K562 (cell line): ENCODE data around the gene ATP8B2. TPM values are rescaled to one million over a fixed set of nuclear protein-coding genes. Genes with fewer than 3 reads are reported as not detected.

Source experiments
- DEAF1 ChIP-seq: fragments of 450-650 bp; formaldehyde crosslinking; IDR thresholded peaks from 2 replicates; pipeline ENCODE4 v1.4.0; 2020; ENCODE audit warnings: mild to moderate bottlenecking, moderate library complexity
- EGR1 ChIP-seq: fragments of 450-650 bp; conservative IDR thresholded peaks from 2 replicates; pipeline ENCODE4 v1.6.1; 2017; ENCODE audit warnings: mild to moderate bottlenecking
- MAFK ChIP-seq: IDR thresholded peaks from 2 replicates; pipeline ENCODE4 v1.6.1; 2011; ENCODE audit warnings: low read length, improper control_type of control experiment
- MYNN ChIP-seq, 2 experiments: sonication (generic); formaldehyde crosslinking in 1 of 2; IDR thresholded peaks; 2 replicates each; pipeline versions ENCODE4 v1.5.0 to v1.6.1; 2016 to 2020; ENCODE audit warnings: antibody characterized with exemption in 1 of 2, missing genetic modification reagents in 1 of 2
- RAD21 ChIP-seq, 2 experiments: fragments of 250-450 bp in 1 of 2; fragments of 450-650 bp in 1 of 2; sonication (Bioruptor Pico) in 1 of 2; formaldehyde crosslinking in 1 of 2; IDR thresholded peaks in 1 of 2; conservative IDR thresholded peaks in 1 of 2; 2 replicates each; pipeline versions ENCODE4 v1.4.0 to v1.8.0; 2020 to 2022; ENCODE audit warnings: mild to moderate bottlenecking in 2 of 2, moderate library complexity in 1 of 2
- RFX7 ChIP-seq: fragments of 250-450 bp; sonication (Bioruptor Pico); IDR thresholded peaks from 2 replicates; pipeline ENCODE4 v1.5.1; 2021; ENCODE audit warnings: mild to moderate bottlenecking
- SMC3 ChIP-seq: conservative IDR thresholded peaks from 2 replicates; pipeline ENCODE4 v1.6.1; 2011; ENCODE audit warnings: low read depth, low read length, improper control_type of control experiment; ENCODE audit not compliant: insufficient read depth
- ZBTB7A ChIP-seq: IDR thresholded peaks from 2 replicates; pipeline ENCODE4 v1.6.1; 2011; ENCODE audit warnings: low read depth, mild to moderate bottlenecking, low read length, moderate library complexity, borderline replicate concordance; ENCODE audit not compliant: control insufficient read depth
- ZSCAN32 ChIP-seq: fragments of 450-650 bp; formaldehyde crosslinking; IDR thresholded peaks from 2 replicates; pipeline ENCODE4 v1.4.0; 2020; ENCODE audit warnings: mild to moderate bottlenecking, moderate library complexity
- polyA plus RNA-seq, 8 experiments: library from polyadenylated mRNA; depleted of rRNA in 4 of 8; stranded (reverse) in 5 of 8; unstranded in 3 of 8; fragments of >200 nt; fragmentation: Nextera tagmentation in 2 of 8; fragmentation: Illumina TruSeq in 1 of 8; extraction: Ambion mirVana in 2 of 8; extraction: Trizol in 1 of 8; gene quantifications; 2 replicates each; pipeline versions ENCODE4 v1.2.1 to v1.2.3, GENCODE V29; 2011 to 2014; ENCODE audit warnings: inconsistent platforms in 1 of 8, missing spikeins in 1 of 8
- total RNA-seq, 7 experiments: library from RNA; depleted of rRNA in 6 of 7; stranded (reverse); fragments of >200 nt in 6 of 7; fragmentation: Illumina TruSeq in 2 of 7; extraction: Trizol in 2 of 7; gene quantifications; 2 replicates each; pipeline versions ENCODE4 v1.2.1 to v1.2.3, GENCODE V29; 2011 to 2021; ENCODE audit warnings: low replicate concordance in 1 of 7
- TF ChIP-seq, protein P1 (sequence below), 3 experiments: IDR thresholded peaks in 2 of 3; conservative IDR thresholded peaks in 1 of 3; 2 replicates each; pipeline ENCODE4 v1.5.1; 2011 to 2012; ENCODE audit warnings: low read length in 3 of 3, mild to moderate bottlenecking in 3 of 3, control low read depth in 2 of 3, improper control_type of control experiment in 1 of 3, inconsistent platforms in 1 of 3, low read depth in 1 of 3, mixed read lengths in 1 of 3, moderate library complexity in 1 of 3; ENCODE audit not compliant: insufficient read depth in 2 of 3
- TF ChIP-seq, protein P2 (sequence below): fragments of 250-450 bp; sonication (Bioruptor Pico); IDR thresholded peaks from 2 replicates; pipeline ENCODE4 v1.5.0; 2020; ENCODE audit warnings: mild to moderate bottlenecking, borderline replicate concordance

The ATP8B2 gene
- total and polyA plus RNA-seq, 9 of the 15 experiments (the other 6 are each of a cell fraction or from before 2014, with no cell fraction given): 0.27 to 33.2 (median 18.4) TPM

- TF ChIP-seq, protein P1, sequence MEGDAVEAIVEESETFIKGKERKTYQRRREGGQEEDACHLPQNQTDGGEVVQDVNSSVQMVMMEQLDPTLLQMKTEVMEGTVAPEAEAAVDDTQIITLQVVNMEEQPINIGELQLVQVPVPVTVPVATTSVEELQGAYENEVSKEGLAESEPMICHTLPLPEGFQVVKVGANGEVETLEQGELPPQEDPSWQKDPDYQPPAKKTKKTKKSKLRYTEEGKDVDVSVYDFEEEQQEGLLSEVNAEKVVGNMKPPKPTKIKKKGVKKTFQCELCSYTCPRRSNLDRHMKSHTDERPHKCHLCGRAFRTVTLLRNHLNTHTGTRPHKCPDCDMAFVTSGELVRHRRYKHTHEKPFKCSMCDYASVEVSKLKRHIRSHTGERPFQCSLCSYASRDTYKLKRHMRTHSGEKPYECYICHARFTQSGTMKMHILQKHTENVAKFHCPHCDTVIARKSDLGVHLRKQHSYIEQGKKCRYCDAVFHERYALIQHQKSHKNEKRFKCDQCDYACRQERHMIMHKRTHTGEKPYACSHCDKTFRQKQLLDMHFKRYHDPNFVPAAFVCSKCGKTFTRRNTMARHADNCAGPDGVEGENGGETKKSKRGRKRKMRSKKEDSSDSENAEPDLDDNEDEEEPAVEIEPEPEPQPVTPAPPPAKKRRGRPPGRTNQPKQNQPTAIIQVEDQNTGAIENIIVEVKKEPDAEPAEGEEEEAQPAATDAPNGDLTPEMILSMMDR (IDR thresholded peaks at IDR 0.05 in 2 of 3, conservative IDR thresholded peaks at IDR 0.05 in 1 of 3; ENCODE audit: insufficient read depth in 2 of 3, low read depth in 1 of 3, low read length in 3 of 3): peak; percentile 86 to 92 (median 90)
- peak; percentile 88 for TF ChIP-seq SMC3
- peak; percentile 44 for TF ChIP-seq EGR1
- no peak for TF ChIP-seq RFX7 (CRISPR knock-in tag)
- TF ChIP-seq MYNN (IDR thresholded peaks at IDR 0.05): no peak
- no peak for TF ChIP-seq MYNN (CRISPR knock-in tag; IDR thresholded peaks at IDR 0.05)
- TF ChIP-seq RAD21 (CRISPR knock-in tag; conservative IDR thresholded peaks at IDR 0.05 in 1 of 2, IDR thresholded peaks at IDR 0.05 in 1 of 2): peak; percentile 69 to 87
- no peak for TF ChIP-seq ZSCAN32 (CRISPR knock-in tag)
- TF ChIP-seq ZBTB7A: peak; percentile 67; the same call in 1 of the 2 replicates
- peak; percentile 71 for TF ChIP-seq DEAF1 (CRISPR knock-in tag)
- TF ChIP-seq, protein P2, sequence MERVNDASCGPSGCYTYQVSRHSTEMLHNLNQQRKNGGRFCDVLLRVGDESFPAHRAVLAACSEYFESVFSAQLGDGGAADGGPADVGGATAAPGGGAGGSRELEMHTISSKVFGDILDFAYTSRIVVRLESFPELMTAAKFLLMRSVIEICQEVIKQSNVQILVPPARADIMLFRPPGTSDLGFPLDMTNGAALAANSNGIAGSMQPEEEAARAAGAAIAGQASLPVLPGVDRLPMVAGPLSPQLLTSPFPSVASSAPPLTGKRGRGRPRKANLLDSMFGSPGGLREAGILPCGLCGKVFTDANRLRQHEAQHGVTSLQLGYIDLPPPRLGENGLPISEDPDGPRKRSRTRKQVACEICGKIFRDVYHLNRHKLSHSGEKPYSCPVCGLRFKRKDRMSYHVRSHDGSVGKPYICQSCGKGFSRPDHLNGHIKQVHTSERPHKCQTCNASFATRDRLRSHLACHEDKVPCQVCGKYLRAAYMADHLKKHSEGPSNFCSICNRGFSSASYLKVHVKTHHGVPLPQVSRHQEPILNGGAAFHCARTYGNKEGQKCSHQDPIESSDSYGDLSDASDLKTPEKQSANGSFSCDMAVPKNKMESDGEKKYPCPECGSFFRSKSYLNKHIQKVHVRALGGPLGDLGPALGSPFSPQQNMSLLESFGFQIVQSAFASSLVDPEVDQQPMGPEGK: no peak
- TF ChIP-seq MAFK: no peak
Measured at GRCh38 chr1:154335025-154335714, 9.8 kb downstream of the ATP8B2 start (continued).
